ENCODE measurements around the gene DDX24.

DNA sequence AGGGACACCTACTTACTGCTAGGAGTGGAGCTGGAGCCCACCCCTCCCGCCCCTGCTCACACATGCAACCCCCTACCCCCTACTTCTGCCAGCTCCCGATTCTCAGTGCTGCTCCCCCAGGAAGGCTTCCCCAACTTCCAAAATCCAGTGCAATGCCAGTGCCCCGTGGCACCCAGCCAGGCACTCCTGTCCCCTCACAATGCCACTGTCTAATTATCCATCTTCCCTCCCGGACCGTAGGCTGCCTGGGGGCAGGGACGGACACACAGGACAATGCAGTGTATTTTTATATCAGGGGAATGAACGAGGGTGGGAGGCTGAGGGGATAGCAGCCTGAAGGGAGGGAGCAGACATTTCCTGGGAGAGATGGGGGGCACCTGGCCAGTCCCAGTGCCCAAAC, 42.5 kb downstream of the DDX24 start:
- TF ChIP-seq, protein P1, sequence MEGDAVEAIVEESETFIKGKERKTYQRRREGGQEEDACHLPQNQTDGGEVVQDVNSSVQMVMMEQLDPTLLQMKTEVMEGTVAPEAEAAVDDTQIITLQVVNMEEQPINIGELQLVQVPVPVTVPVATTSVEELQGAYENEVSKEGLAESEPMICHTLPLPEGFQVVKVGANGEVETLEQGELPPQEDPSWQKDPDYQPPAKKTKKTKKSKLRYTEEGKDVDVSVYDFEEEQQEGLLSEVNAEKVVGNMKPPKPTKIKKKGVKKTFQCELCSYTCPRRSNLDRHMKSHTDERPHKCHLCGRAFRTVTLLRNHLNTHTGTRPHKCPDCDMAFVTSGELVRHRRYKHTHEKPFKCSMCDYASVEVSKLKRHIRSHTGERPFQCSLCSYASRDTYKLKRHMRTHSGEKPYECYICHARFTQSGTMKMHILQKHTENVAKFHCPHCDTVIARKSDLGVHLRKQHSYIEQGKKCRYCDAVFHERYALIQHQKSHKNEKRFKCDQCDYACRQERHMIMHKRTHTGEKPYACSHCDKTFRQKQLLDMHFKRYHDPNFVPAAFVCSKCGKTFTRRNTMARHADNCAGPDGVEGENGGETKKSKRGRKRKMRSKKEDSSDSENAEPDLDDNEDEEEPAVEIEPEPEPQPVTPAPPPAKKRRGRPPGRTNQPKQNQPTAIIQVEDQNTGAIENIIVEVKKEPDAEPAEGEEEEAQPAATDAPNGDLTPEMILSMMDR (conservative IDR thresholded peaks at IDR 0.05; ENCODE audit: low read length): no peak
- no peak for TF ChIP-seq EZH2phosphoT487 (IDR thresholded peaks at IDR 0.05; ENCODE audit: borderline replicate concordance, low read depth, low read length)

Data from OCI-LY7 (cell line).